DND-41 (cell line): Measurements from ENCODE around the gene AIF1L.

Experiments used
- CTCF ChIP-seq: IDR thresholded peaks from 2 replicates; pipeline ENCODE4 v1.5.1; 2012; ENCODE audit warnings: borderline replicate concordance, low read length, moderate library complexity, mild to moderate bottlenecking; ENCODE audit not compliant: poor library complexity, severe bottlenecking; ENCODE audit errors: extremely low read depth
- EZH2 ChIP-seq: IDR thresholded peaks from 3 replicates; pipeline ENCODE4 v1.6.1; 2012; ENCODE audit warnings: borderline replicate concordance, low read depth, mild to moderate bottlenecking, moderate library complexity, low read length, inconsistent platforms; ENCODE audit not compliant: severe bottlenecking

- TF ChIP-seq CTCF = no peak
- no peak for TF ChIP-seq EZH2
Measured at GRCh38 chr9:131105952-131106351, 9.6 kb downstream of the AIF1L start.
